Activated CD8-positive, alpha-beta memory T cell treated with anti-CD3 and anti-CD28 coated beads, Interleukin-2, amount 50 U/mL, for 24 hours (primary cell): ENCODE measurements around the gene CDCA5.

Experiments used
- DNase-seq: peaks from one replicate; pipeline ENCODE4 v3.0.0-alpha.2; 2020; ENCODE audit errors: extremely low read depth

The CDCA5 gene

GRCh38 chr11:65107751-65108468 lies 24.1 kb upstream of the CDCA5 start:
- no peak for DNase-seq

GRCh38 chr11:65107078-65107477 lies 23.2 kb upstream of the CDCA5 start:
- no peak for DNase-seq

- DNase-seq: no peak
Observed at GRCh38 chr11:65104628-65105027, 20.8 kb upstream of the CDCA5 start.

- DNase-seq: no peak
Observed at GRCh38 chr11:65103476-65103875, 19.6 kb upstream of the CDCA5 start.

- DNase-seq: no peak
Observed at GRCh38 chr11:65102142-65103095, 18.6 kb upstream of the CDCA5 start.

- no peak for DNase-seq
Observed at GRCh38 chr11:65100674-65101350, 17.0 kb upstream of the CDCA5 start.

- no peak for DNase-seq
Observed at GRCh38 chr11:65096926-65097325, 13.1 kb upstream of the CDCA5 start.

- DNase-seq: peak; percentile 65
Observed at GRCh38 chr11:65095974-65096806, 12.3 kb upstream of the CDCA5 start, which contains the start of gene VPS51. VPS51 (plus strand) TSS chr11:65096214; CDS start chr11:65096251, 37 bp downstream.

GRCh38 chr11:65095427-65095826 lies 11.6 kb upstream of the CDCA5 start:
- no peak for DNase-seq

- DNase-seq: no peak
Observed at GRCh38 chr11:65090628-65091027, 6.8 kb upstream of the CDCA5 start.

- no peak for DNase-seq
Observed at GRCh38 chr11:65089621-65090020, 5.8 kb upstream of the CDCA5 start.

- DNase-seq: no peak
Observed at GRCh38 chr11:65087827-65088226, 4.0 kb upstream of the CDCA5 start.

- no peak for DNase-seq
Observed at GRCh38 chr11:65087216-65087615, 3.4 kb upstream of the CDCA5 start.

- no peak for DNase-seq
Observed at GRCh38 chr11:65086809-65087208, 3.0 kb upstream of the CDCA5 start.

GRCh38 chr11:65085446-65085845 lies 1.6 kb upstream of the CDCA5 start:
- DNase-seq: no peak

- no peak for DNase-seq
Observed at GRCh38 chr11:65084598-65085375, 947 bp upstream of the CDCA5 start.

- no peak for DNase-seq
Observed at GRCh38 chr11:65083134-65083833, 556 bp downstream of the CDCA5 start.

- no peak for DNase-seq
Observed at GRCh38 chr11:65078786-65079342, 5.0 kb downstream of the CDCA5 start.

- peak; percentile 35 for DNase-seq
Observed at GRCh38 chr11:65078151-65078550, 5.7 kb downstream of the CDCA5 start.

- no peak for DNase-seq
Observed at GRCh38 chr11:65077451-65077850, 6.4 kb downstream of the CDCA5 start.
